HepG2 (cell line): ENCODE measurements around the gene CENPO.

Source experiments
- ATF7 ChIP-seq, 2 experiments: fragments of 450-650 bp in 1 of 2; sonication (generic) in 1 of 2; formaldehyde crosslinking in 1 of 2; IDR thresholded peaks; 2 replicates each; pipeline versions ENCODE4 v1.4.0 to v1.6.1; 2016 to 2020; ENCODE audit warnings: antibody characterized with exemption in 1 of 2, mild to moderate bottlenecking in 1 of 2, missing genetic modification reagents in 1 of 2
- EZH2 ChIP-seq: conservative IDR thresholded peaks from 2 replicates; pipeline ENCODE4 v1.6.1; 2012; ENCODE audit warnings: mild to moderate bottlenecking, low read depth, low read length, moderate library complexity
- HNF4G ChIP-seq, 2 experiments: sonication (generic) in 1 of 2; formaldehyde crosslinking in 1 of 2; IDR thresholded peaks; 2 replicates each; pipeline versions ENCODE4 v1.4.0 to v1.6.1; 2011 to 2020; ENCODE audit warnings: borderline replicate concordance in 2 of 2, low read depth in 2 of 2, mild to moderate bottlenecking in 2 of 2, low read length in 1 of 2, missing genetic modification reagents in 1 of 2, moderate library complexity in 1 of 2
- MYNN ChIP-seq: sonication (generic); formaldehyde crosslinking; IDR thresholded peaks from 2 replicates; pipeline ENCODE4 v1.4.0; 2020; ENCODE audit warnings: mild to moderate bottlenecking, low read depth, missing genetic modification reagents
- POLR2AphosphoS2 ChIP-seq: IDR thresholded peaks from 2 replicates; pipeline ENCODE4 v1.6.1; 2011; ENCODE audit warnings: low read depth, low read length, improper control_type of control experiment
- SMC3 ChIP-seq: IDR thresholded peaks from 2 replicates; pipeline ENCODE4 v1.6.1; 2011; ENCODE audit warnings: low read length, improper control_type of control experiment
- TOE1 ChIP-seq: sonication (generic); formaldehyde crosslinking; IDR thresholded peaks from 2 replicates; pipeline ENCODE4 v1.4.0; 2020; ENCODE audit warnings: mild to moderate bottlenecking, missing genetic modification reagents
- ZBTB10 ChIP-seq: sonication (generic); formaldehyde crosslinking; IDR thresholded peaks from 2 replicates; pipeline ENCODE4 v1.4.0; 2020; ENCODE audit warnings: missing genetic modification reagents, borderline replicate concordance
- ZBTB46 ChIP-seq: sonication (generic); formaldehyde crosslinking; IDR thresholded peaks from 2 replicates; pipeline ENCODE4 v1.4.0; 2020; ENCODE audit warnings: mild to moderate bottlenecking, missing genetic modification reagents, borderline replicate concordance
- ZKSCAN1 ChIP-seq: fragments of 150-350 bp; IDR thresholded peaks from 2 replicates; pipeline ENCODE4 v1.6.1; 2014; ENCODE audit warnings: low read length
- TF ChIP-seq, protein P1 (sequence below): IDR thresholded peaks from 2 replicates; pipeline ENCODE4 v1.6.1; 2016
- TF ChIP-seq, protein P2 (sequence below): IDR thresholded peaks from 2 replicates; pipeline ENCODE4 v1.6.1; 2016

GRCh38 chr2:24826773-24827145, 33.5 kb downstream of the CENPO start:
- no peak for TF ChIP-seq SMC3
- TF ChIP-seq ZBTB46, result no peak
- no peak for TF ChIP-seq MYNN
- TF ChIP-seq EZH2, result no peak
- no peak for TF ChIP-seq POLR2AphosphoS2
- no peak for TF ChIP-seq HNF4G (IDR thresholded peaks at IDR 0.05; ENCODE audit: borderline replicate concordance, low read depth, low read length)
- TF ChIP-seq HNF4G (CRISPR knock-in tag; IDR thresholded peaks at IDR 0.05; ENCODE audit: borderline replicate concordance, low read depth), result no peak
- TF ChIP-seq ATF7 (IDR thresholded peaks at IDR 0.05), result no peak
- TF ChIP-seq ATF7 (CRISPR knock-in tag; IDR thresholded peaks at IDR 0.05), result no peak
- TF ChIP-seq, protein P1, sequence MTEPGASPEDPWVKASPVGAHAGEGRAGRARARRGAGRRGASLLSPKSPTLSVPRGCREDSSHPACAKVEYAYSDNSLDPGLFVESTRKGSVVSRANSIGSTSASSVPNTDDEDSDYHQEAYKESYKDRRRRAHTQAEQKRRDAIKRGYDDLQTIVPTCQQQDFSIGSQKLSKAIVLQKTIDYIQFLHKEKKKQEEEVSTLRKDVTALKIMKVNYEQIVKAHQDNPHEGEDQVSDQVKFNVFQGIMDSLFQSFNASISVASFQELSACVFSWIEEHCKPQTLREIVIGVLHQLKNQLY (CRISPR knock-in tag), result no peak
- TF ChIP-seq, protein P2, sequence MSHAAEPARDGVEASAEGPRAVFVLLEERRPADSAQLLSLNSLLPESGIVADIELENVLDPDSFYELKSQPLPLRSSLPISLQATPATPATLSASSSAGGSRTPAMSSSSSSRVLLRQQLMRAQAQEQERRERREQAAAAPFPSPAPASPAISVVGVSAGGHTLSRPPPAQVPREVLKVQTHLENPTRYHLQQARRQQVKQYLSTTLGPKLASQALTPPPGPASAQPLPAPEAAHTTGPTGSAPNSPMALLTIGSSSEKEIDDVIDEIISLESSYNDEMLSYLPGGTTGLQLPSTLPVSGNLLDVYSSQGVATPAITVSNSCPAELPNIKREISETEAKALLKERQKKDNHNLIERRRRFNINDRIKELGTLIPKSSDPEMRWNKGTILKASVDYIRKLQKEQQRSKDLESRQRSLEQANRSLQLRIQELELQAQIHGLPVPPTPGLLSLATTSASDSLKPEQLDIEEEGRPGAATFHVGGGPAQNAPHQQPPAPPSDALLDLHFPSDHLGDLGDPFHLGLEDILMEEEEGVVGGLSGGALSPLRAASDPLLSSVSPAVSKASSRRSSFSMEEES (CRISPR knock-in tag), result no peak
- no peak for TF ChIP-seq TOE1
- TF ChIP-seq ZKSCAN1, result no peak
- TF ChIP-seq ZBTB10 (CRISPR knock-in tag), result no peak
